ENCODE data around the gene CLIP2.
A peak's percentile ranks its signal among the peaks of the same experiment; 100 is the strongest.

DNA sequence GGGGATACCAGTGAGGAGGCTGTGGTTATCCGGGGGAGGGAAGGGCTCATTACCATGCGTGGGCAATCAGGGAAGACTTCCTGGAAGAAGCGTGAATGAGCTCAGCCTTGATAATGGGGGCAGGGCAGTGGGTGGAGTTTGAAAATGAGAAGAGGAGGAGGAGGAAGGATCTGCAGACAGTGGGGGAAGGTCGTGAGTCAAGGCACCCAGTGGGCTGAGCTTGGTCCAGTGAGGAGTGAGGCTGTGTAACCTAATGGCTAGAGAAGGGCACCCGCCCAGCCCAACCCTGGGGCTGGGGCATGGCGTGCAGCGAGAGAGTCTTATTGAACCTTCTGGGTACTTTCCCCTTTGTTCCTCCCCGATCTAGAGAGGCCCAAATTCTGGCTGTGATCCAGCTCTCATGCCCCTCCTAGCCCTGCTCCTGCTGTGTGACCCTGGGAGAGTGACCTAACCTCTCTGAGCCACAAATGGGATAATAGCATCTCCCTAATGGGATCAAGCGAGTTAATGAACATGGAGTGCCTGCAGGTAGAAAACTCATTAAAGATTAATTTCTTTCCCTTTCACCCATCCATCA lies 31.5 kb downstream of the CLIP2 start:
- TF ChIP-seq POLR2A (IDR thresholded peaks at IDR 0.05; ENCODE audit: low read depth, low read length) (no peak), POLR2AphosphoS5 (IDR thresholded peaks at IDR 0.05; ENCODE audit: low read depth, low read length) (no peak), SPI1 (IDR thresholded peaks at IDR 0.05; ENCODE audit: low read depth, low read length) (no peak), PAX5 (IDR thresholded peaks at IDR 0.05; ENCODE audit: insufficient read depth, low read length, severe bottlenecking) (no peak), TAF1 (IDR thresholded peaks at IDR 0.05; ENCODE audit: low read depth, low read length) (no peak), POU2F2 (IDR thresholded peaks at IDR 0.05; ENCODE audit: low read depth, low read length) (0 out of 2 replicates have a peak, but pooled peaks have one; percentile 21)

All from GM12891 (cell line).